Neuronal stem cell (in vitro differentiated cells): ENCODE data around the gene PACSIN2.
A peak's percentile ranks its signal among the peaks of the same experiment; 100 is the strongest.

Experiments used
- DNase-seq: peaks from one replicate; pipeline ENCODE4 v3.0.0-alpha.2; 2013; ENCODE audit warnings: low spot score
- H2AFZ ChIP-seq: one replicate; pipeline ENCODE4 v1.6.1; 2013; ENCODE audit warnings: mild to moderate bottlenecking, low read length, inconsistent platforms
- H2AK5ac ChIP-seq: 2 replicates; pipeline ENCODE4 v1.6.1; 2013; ENCODE audit warnings: low read depth, mild to moderate bottlenecking, inconsistent platforms, low read length, moderate library complexity, mixed read lengths
- H2BK120ac ChIP-seq: 2 replicates; pipeline ENCODE4 v1.6.1; 2013; ENCODE audit warnings: low read depth, mild to moderate bottlenecking, inconsistent platforms, low read length, moderate library complexity, mixed read lengths
- H2BK12ac ChIP-seq: one replicate; pipeline ENCODE4 v1.6.1; 2013; ENCODE audit warnings: low read length, inconsistent platforms
- H2BK15ac ChIP-seq: 2 replicates; pipeline ENCODE4 v1.6.1; 2013; ENCODE audit warnings: mild to moderate bottlenecking, low read length, inconsistent platforms, mixed read lengths
- H2BK5ac ChIP-seq: one replicate; pipeline ENCODE4 v1.6.1; 2013; ENCODE audit warnings: inconsistent platforms, mild to moderate bottlenecking, low read length, moderate library complexity
- H3K14ac ChIP-seq: one replicate; pipeline ENCODE4 v1.6.1; 2013; ENCODE audit warnings: low read length, inconsistent platforms
- H3K18ac ChIP-seq: 2 replicates; pipeline ENCODE4 v1.6.1; 2013; ENCODE audit warnings: low read length, inconsistent platforms
- H3K23ac ChIP-seq: 2 replicates; pipeline ENCODE4 v1.6.1; 2013; ENCODE audit warnings: low read depth, mild to moderate bottlenecking, mixed read lengths, low read length, inconsistent platforms; ENCODE audit not compliant: poor library complexity
- H3K27ac ChIP-seq: replicated peaks from 3 replicates; pipeline ENCODE4 v1.5.1; 2013; ENCODE audit warnings: low read length, inconsistent platforms
- H3K27me3 ChIP-seq, 3 experiments: 2 replicates each; pipeline ENCODE4 v1.6.1; 2013; ENCODE audit warnings: low read length in 3 of 3, mild to moderate bottlenecking in 2 of 3, inconsistent platforms in 1 of 3, low read depth in 1 of 3, mixed read lengths in 1 of 3, moderate library complexity in 1 of 3; ENCODE audit not compliant: control insufficient read depth in 3 of 3, insufficient read depth in 3 of 3
- H3K36me3 ChIP-seq, 2 donors: replicated peaks in 1 of 2; 2 replicates each; pipeline ENCODE4 v1.6.1; 2013; ENCODE audit warnings: low read length in 2 of 2; ENCODE audit not compliant: control insufficient read depth in 2 of 2, insufficient read depth in 2 of 2
- H3K4ac ChIP-seq: 2 replicates; pipeline ENCODE4 v1.6.1; 2013; ENCODE audit warnings: inconsistent platforms, mild to moderate bottlenecking, low read length, moderate library complexity
- H3K4me1 ChIP-seq, 2 donors: 1 replicate in 1 of 2; 2 replicates in 1 of 2; pipeline ENCODE4 v1.6.1; 2013; ENCODE audit warnings: low read length in 2 of 2, low read depth in 1 of 2; ENCODE audit not compliant: control insufficient read depth in 2 of 2, insufficient read depth in 1 of 2
- H3K4me2 ChIP-seq: one replicate; pipeline ENCODE4 v1.6.1; 2013; ENCODE audit warnings: mild to moderate bottlenecking, low read length, inconsistent platforms; ENCODE audit not compliant: insufficient read depth, poor library complexity, severe bottlenecking
- H3K4me3 ChIP-seq, 2 donors: 2 replicates each; pipeline ENCODE4 v1.5.1; 2013; ENCODE audit warnings: low read length in 2 of 2, mild to moderate bottlenecking in 2 of 2, inconsistent platforms in 1 of 2, moderate library complexity in 1 of 2
- H3K79me1 ChIP-seq: one replicate; pipeline ENCODE4 v1.6.1; 2013; ENCODE audit warnings: low read depth, mild to moderate bottlenecking, inconsistent platforms, low read length, moderate library complexity
- H3K9ac ChIP-seq: one replicate; pipeline ENCODE4 v1.6.1; 2013; ENCODE audit warnings: mild to moderate bottlenecking, low read depth, low read length, inconsistent platforms; ENCODE audit not compliant: poor library complexity
- H3K9me3 ChIP-seq, 2 donors: replicated peaks in 1 of 2; 2 replicates each; pipeline versions ENCODE3 to v1.6.1; 2013; ENCODE audit warnings: low read length in 2 of 2, mild to moderate bottlenecking in 2 of 2, inconsistent platforms in 1 of 2, low read depth in 1 of 2, mixed read lengths in 1 of 2, moderate library complexity in 1 of 2; ENCODE audit not compliant: control insufficient read depth in 2 of 2, insufficient read depth in 1 of 2
- H4K8ac ChIP-seq: one replicate; pipeline ENCODE4 v1.6.1; 2013; ENCODE audit warnings: low read depth, mild to moderate bottlenecking, inconsistent platforms, low read length, moderate library complexity
- H4K91ac ChIP-seq: one replicate; pipeline ENCODE4 v1.6.1; 2013; ENCODE audit warnings: low read length, low read depth, mild to moderate bottlenecking, inconsistent platforms; ENCODE audit not compliant: poor library complexity
- WGBS, 2 donors: extraction: QIAGEN DNeasy Blood & Tissue Kit; methylation state at CpG; one replicate each; pipeline ENCODE4 v1.1.7; 2013; ENCODE audit warnings: missing lambda C conversion rate in 2 of 2, mixed read lengths in 1 of 2; ENCODE audit not compliant: insufficient read length in 2 of 2, insufficient replicate concordance in 1 of 2; ENCODE audit errors: extremely low coverage in 2 of 2; 5-methylcytosine and 5-hydroxymethylcytosine counted together

The PACSIN2 gene

GRCh38 chr22:42873356-42873755 lies 141.6 kb downstream of the PACSIN2 start:
- peaks cover 44 to 96% of the 10 kb centered on the region in 2 donors for H3K36me3 ChIP-seq
- no peak overlapping the region for H3K14ac ChIP-seq
- no peak overlapping the region for H2AK5ac ChIP-seq
- H2BK15ac ChIP-seq = no peak overlapping the region
- H3K27ac ChIP-seq = no peak overlapping the region
- no peak overlapping the region for H3K23ac ChIP-seq
- no peak overlapping the region for H4K91ac ChIP-seq
- H3K9ac ChIP-seq = no peak overlapping the region
- H2BK12ac ChIP-seq = no peak overlapping the region
- H3K79me1 ChIP-seq = peaks cover 4% of the 10 kb centered on the region
- H3K4ac ChIP-seq = no peak overlapping the region
- no peaks in the 10 kb centered on the region for H3K4me1 ChIP-seq
- no peak overlapping the region for H3K18ac ChIP-seq
- no peak for DNase-seq
- H3K9me3 ChIP-seq = peaks cover 0 to 2% of the 10 kb centered on the region in 2 donors
- H3K27me3 ChIP-seq = no peaks in the 10 kb centered on the region
- no peak overlapping the region for H3K4me3 ChIP-seq
- H4K8ac ChIP-seq = no peak overlapping the region
- H2BK120ac ChIP-seq = no peak overlapping the region
- H3K4me2 ChIP-seq = no peak overlapping the region
- no peak overlapping the region for H2BK5ac ChIP-seq
- H2AFZ ChIP-seq = no peak overlapping the region

DNA sequence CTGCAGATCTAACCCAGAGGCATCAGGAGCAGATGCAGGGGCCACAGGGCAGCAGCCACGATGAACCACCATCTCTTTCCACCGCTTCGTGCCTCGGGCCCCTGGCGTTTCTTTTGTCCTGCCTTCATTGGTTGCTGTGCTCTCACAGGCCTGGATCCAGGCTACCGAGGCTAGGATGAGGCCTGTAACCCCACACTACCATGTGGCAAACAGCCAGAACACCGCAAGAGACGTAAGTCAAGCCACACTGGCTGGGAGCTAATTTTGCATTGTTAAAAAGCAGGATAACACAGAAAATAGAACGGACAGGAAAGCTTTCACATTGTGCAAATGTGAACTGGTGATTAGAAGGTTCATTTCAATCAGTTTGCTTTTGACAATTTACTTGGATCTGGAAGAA lies 142.1 kb downstream of the PACSIN2 start:
- H3K4ac ChIP-seq = no peak overlapping the region
- H3K36me3 ChIP-seq = peaks cover 41 to 91% of the 10 kb centered on the region in 2 donors
- no peak overlapping the region for H3K18ac ChIP-seq
- DNase-seq = no peak
- H2BK12ac ChIP-seq = no peak overlapping the region
- H2BK5ac ChIP-seq = peak overlapping the region; percentile 44
- H3K79me1 ChIP-seq = peaks cover 4% of the 10 kb centered on the region
- no peak overlapping the region for H2AK5ac ChIP-seq
- H3K4me1 ChIP-seq = no peaks in the 10 kb centered on the region
- H3K9me3 ChIP-seq = peaks cover 0 to 2% of the 10 kb centered on the region in 2 donors
- H3K23ac ChIP-seq = peak overlapping the region; percentile 55
- H3K9ac ChIP-seq = no peak overlapping the region
- no peak overlapping the region for H2BK15ac ChIP-seq
- no peaks in the 10 kb centered on the region for H3K27me3 ChIP-seq
- H3K4me3 ChIP-seq = no peak overlapping the region
- no peak overlapping the region for H3K4me2 ChIP-seq
- no peak overlapping the region for H2BK120ac ChIP-seq
- H3K27ac ChIP-seq = no peak overlapping the region
- H2AFZ ChIP-seq = no peak overlapping the region
- no peak overlapping the region for H4K8ac ChIP-seq
- WGBS, 2 donors = no CpG with 5 or more reads among the region's 9 CpGs
- H4K91ac ChIP-seq = no peak overlapping the region
- peak overlapping the region; percentile 38 for H3K14ac ChIP-seq

DNA sequence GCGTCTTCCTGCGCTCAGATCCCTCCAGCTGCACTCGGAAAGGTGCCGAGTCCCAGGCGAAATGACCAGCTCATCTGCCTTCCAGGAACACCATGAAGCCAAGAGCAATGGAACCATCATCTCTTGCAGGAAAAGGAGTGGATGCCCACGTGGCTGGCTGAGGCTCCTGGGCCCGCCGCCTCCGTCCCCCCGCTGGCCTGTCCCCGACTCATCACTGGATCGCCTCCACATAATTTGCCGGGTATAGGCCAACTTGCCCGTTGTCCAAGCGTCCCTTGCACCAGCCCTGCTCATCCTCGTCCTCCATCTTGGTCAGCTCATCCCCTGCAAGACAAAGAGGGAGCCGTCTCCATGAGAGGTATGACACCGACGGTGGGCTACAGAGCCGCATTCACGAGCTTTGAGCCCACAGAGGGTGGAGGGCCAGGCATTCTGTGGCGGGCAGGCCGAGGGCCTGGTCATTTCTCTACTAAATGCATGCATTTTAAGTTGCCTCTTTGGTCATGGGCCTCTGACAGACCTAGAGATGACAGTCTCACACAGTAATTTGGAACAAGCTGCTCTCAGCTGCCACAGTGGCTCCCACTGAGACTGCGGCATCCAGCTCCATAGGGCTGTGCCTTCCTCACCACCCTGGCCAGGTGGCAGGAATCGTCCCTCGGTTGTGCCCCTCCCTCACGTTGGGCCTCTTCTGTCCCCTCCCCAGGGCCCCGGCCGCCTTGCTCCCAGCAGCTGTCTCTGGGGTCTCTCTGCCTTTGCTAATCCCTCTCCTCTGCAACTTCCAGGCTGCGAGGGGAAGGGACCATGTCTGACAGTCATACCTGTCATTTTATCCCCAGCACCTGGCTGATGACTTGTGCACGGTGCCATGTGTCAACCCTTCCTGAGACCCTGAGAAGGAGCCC lies 143.6 kb downstream of the PACSIN2 start:
- Histone ChIP-seq H3K4me2 (no peak overlapping the region), H3K9me3 (peaks cover 0 to 2% of the 10 kb centered on the region in 2 donors), H3K14ac (no peak overlapping the region), H3K9ac (no peak overlapping the region), H2AK5ac (no peak overlapping the region), H2BK5ac (no peak overlapping the region), H2BK12ac (no peak overlapping the region), H3K23ac (peak overlapping the region; percentile 58), H3K27ac (no peak overlapping the region), H2BK120ac (no peak overlapping the region), H2BK15ac (no peak overlapping the region), H3K4ac (no peak overlapping the region), H3K4me1 (no peaks in the 10 kb centered on the region), H3K4me3 (no peak overlapping the region), H4K91ac (no peak overlapping the region), H3K18ac (no peak overlapping the region), H3K36me3 (peaks cover 32 to 76% of the 10 kb centered on the region in 2 donors), H3K79me1 (peaks cover 4% of the 10 kb centered on the region), H2AFZ (no peak overlapping the region), H3K27me3 (no peaks in the 10 kb centered on the region), H4K8ac (no peak overlapping the region)
- no peak for DNase-seq
- WGBS, 2 donors = no CpG with 5 or more reads among the region's 31 CpGs

GRCh38 chr22:42869888-42870480 lies 145.0 kb downstream of the PACSIN2 start:
- Histone ChIP-seq H3K27ac (no peak overlapping the region), H2BK15ac (no peak overlapping the region)
- DNase-seq = no peak

More at GRCh38 chr22:42869888-42870480, 145.0 kb downstream of the PACSIN2 start:
- no peak overlapping the region for H3K18ac ChIP-seq
- no peak overlapping the region for H2AFZ ChIP-seq
- peaks cover 4% of the 10 kb centered on the region for H3K79me1 ChIP-seq
- no peak overlapping the region for H3K14ac ChIP-seq
- H3K4me3 ChIP-seq = no peak overlapping the region
- H2AK5ac ChIP-seq = no peak overlapping the region
- H3K23ac ChIP-seq = no peak overlapping the region
- no peak overlapping the region for H4K8ac ChIP-seq
- H3K4me2 ChIP-seq = no peak overlapping the region
- peaks cover 0 to 2% of the 10 kb centered on the region in 2 donors for H3K9me3 ChIP-seq
- H3K36me3 ChIP-seq = peaks cover 24 to 62% of the 10 kb centered on the region in 2 donors
- no peaks in the 10 kb centered on the region for H3K4me1 ChIP-seq
- H3K4ac ChIP-seq = no peak overlapping the region
- no peak overlapping the region for H2BK5ac ChIP-seq
- no peak overlapping the region for H4K91ac ChIP-seq
- no CpG with 5 or more reads among the region's 33 CpGs for WGBS, 2 donors
- H2BK120ac ChIP-seq = no peak overlapping the region
- no peak overlapping the region for H3K9ac ChIP-seq
- no peak overlapping the region for H2BK12ac ChIP-seq
- H3K27me3 ChIP-seq = no peaks in the 10 kb centered on the region
